GDM1 (cell line): Measurements from ENCODE around the gene TRIO.

ENCODE experiments used
- DNase-seq: peaks from one replicate; lab custom pipeline; 2025; lab: John Stamatoyannopoulos, UW

Gene TRIO

DNA sequence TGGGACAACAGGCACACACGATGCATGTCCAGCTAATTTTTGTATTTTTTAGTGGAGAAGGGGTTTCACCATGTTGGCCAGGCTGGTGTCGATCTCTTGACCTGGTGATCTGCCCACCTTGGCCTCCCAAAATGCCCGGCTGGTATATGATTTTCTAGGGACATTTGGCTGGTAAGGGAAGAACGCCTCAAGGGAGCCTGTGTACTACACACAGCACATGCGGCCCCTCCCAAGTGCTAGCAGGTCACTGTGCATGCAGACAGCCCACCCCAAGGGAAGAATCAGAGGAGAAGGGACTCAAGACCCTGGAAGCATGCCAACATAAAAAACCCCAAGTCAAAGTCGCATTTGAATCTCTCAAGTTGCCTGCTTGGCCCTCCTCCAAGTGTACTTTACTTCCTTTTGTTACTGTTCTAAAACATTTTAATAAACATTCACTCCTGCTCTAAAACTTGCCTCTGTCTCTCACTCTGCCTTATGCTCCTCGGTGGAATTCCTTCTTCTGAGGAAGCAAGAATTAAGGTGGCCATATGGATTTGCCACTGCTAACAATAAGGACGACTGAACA, 414.1 kb downstream of the TRIO start:
- no peak for DNase-seq

DNA sequence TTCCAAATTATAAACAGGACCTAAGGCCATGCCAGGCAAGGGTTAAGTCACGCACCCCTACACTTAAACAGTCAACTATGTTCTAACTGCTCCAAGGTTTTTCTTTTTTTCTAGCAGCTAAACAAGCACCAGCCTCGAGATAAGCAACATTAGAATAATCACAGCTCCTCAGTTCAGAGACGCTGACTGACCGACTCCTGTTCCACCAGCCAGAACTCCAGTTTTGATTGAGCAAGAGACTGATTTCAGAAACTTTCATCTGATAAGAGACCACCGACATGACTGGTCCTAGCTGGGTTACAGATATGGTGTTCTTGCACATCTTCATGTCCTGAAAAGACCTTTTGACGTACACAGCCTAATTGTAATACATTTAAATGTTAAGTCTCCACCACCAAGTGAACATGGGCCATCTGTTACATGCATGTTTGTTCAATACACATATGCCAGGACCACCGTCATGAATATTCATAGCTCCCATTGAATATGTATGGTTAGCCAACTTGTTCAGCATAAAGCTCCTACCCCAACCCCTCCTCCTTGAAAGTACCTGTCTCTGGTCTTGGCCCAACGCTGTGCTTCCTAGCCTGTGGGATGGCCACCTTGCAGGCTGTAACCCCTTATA, 414.8 kb downstream of the TRIO start:
- no peak for DNase-seq
